ENCODE data around the gene MSI2.
A peak's percentile ranks its signal among the peaks of the same experiment; 100 is the strongest.

Gene MSI2

DNA sequence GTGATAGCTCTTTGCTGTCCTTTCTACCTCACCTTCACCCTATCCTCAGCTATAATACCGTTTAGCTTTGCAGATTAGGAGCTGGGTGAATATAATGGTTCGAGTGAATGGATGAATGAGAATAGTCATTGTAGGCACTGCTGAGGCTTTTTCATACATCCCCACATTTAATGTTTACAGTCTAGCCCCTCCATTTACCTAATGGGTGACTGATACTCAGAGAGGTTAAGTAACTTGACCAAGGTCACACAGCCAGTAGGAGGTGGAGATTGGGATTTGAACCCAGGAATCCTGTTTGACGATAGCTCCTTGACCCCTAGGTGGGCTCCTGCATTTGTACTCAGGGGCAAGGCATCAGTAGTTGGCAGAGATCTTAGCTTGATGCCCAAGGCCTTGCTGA is 293.1 kb downstream of the MSI2 start:
- DNase-seq: no peak

DNA sequence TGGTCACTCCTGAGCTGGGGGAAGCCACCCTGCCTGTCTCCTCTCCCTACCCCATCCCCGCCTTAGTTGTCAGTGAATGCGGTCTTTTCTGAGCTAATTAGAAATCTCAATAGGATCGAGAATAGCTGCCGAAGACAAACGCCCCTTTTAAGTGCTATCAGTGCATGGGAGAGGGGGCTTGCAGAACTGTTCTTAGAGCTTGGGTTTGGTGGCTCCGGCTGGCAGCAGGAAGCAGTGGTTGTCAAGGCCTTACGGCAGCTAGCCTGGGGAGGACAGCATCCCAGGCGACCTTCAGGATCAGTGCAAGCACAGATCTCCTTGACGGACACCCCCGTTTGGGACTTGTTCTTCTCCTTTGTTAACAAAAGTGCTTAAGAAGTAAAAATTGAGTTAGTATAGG is 293.7 kb downstream of the MSI2 start:
- no peak for DNase-seq

DNA sequence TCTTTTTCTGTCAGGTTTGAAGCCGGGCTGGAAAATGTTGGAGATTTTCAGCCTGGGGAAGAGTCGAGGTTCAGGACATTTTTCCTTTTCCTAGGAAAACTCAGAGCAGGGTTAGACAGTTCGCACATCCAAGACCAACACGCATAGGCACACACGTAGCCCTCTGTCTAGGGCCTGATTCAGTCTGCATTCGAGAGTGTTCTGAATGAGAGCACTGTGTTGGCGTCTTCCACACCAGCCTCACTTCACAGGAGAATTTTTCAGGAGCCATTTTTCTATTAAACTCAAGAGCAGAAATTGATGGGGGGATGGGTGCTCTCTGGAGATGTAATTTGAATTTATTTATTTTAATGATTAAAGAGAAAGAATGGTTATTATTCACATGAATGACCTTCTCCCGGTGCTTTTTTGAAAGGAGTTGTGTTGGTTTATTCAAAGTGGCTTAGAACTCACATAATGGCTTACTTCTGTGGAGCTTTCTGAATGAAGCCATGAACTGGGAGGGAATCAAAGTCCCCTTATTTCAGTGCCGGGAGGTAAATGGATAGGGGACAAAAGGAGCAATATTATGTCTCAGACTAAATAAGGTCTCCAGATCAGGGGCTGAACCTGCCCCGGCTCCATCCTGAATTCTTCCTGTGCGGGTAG is 294.5 kb downstream of the MSI2 start:
- no peak for DNase-seq

DNA sequence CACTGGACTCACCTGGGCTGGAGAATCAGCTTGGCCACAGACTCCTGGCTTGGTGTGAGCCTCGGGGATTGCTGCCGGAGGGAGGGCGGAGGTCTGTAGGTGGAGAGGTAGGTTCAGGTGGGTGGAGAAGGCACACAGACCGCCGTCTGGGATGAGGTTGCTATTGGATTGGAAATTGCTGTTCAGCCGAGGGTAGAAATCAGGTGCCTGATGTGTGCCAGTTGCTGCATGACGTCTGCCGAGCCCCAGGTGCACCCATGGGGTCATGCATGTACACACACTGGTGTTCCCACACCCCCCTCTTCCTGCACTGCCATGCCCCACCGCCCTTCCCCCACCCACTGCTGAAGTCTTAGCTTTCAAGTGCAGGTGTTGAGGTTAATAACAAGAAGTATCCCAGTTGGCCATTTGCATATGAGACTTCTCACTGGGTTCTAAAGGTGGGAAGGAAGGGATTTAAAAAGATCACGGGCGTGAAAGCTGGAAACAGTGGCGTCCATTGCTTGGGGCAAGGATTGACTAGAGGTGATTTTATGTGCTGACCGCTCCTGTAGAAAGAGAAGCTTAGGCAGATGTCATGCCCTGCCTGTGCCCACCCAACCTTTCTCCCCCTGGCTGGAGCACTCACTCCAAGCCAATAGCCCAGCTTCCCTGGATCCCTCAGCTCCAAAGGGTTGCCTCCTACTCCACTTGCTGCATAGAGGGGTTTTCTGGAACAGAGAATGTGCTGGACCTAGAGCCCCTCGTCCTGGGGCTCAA is 295.2 kb downstream of the MSI2 start:
- no peak for DNase-seq

GRCh38 chr17:57552114-57552624 is 295.8 kb downstream of the MSI2 start:
- DNase-seq: no peak

GRCh38 chr17:57553526-57553925 is 297.2 kb downstream of the MSI2 start:
- no peak for DNase-seq

DNA sequence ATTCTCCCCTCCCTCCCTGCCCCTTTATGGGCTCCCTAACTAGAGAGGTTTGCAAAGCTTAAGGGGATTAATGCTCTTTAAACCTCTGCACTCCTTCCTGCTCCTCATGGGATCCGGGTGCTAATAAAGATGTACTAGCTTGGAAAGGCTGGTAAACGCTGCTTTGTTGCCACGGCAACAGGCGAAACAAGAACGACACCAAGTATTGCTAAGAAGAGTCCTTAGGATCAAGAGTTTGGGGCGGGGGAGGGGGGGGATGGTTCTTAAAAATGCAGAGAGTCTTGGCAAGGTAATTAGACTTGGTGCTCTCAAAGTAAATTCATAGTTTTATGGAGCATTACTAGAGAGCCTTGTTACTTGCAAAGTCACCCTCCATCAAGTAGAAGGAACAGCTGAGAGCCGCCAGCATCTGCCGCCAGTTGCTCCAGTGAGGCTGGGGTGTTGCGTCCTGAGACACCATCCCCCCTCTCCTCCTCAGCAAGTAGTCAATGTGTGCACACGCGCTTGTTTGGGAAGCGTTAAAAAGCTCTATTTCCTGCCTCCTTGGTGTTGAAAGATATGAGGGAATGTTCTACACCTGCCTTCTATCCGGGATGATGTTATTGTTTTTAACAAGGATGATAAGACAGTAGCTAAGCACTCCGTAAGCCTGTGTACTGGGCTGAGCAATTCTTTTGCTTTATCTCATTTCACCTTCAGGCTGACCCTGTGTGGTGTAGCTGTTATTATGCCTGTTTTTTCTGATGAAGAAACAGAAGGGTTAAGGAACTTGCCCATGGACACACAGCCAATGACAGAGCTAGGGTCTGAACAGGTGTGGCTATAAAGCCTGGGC is 297.9 kb downstream of the MSI2 start:
- DNase-seq: peak in 1 of 2 donors; percentile 15

DNA sequence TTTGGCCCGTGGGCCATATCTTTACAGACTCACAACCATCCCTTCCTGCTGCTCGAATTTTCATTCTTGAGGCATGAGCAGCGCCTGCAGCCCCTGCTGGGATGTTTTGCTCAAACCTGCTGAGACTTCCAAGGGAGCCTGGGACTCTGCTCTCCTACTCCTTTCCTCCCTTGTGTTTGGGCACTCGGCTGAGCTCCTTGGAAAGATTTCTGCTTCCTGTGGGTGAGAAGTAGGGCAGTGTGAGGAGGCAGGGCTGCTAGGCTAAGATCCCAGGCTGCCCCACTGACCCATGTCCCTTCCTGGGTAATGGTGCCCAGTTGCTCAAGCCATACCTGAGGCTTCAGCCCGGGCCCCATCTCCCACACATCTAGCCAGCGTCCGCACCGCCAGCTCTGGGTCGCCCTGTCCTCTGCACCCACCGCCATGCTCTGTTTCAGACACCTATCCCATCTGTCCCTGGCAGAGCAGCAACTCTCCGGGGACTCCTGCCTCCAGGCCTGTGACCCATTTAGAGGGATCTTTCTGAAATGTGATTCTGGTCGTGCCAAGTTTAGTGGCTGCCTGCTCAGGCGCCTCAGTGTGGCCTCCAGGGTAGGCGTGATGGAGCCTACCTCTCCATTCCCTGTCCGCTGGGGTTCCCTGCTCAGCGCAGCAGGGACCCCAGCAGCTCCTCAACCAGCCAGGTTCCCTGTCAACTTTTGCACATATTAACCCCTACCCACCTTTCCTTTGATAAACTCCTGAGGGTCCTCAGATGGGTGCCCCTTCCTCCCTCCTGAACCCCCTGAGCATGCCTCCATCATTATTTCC is 298.7 kb downstream of the MSI2 start:
- no peak for DNase-seq

GRCh38 chr17:57555636-57556175 is 299.4 kb downstream of the MSI2 start:
- DNase-seq: no peak

GRCh38 chr17:57556320-57556719 is 300.0 kb downstream of the MSI2 start:
- DNase-seq: peak in 1 of 2 donors; percentile 34

GRCh38 chr17:57556977-57557376 is 300.7 kb downstream of the MSI2 start:
- DNase-seq: no peak

DNA sequence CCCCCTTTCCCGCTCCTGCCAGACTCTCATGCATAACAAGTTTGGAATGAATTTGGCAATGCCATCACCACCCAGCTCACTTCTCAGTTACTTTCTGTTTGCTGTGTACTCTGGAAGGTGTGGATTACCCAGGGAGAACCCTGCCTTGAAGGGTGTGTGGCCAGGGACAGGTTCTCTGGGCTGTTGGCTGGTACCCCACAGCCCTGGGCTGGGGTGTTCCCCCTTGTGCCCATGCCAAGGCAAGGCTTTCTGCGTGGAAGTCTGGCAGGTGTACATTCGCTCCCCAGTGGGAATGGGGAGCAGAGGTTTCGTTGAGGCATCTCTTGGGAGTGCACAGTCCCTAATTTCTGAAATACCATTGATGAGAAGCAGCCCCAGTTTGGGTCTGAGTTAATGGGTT is 301.1 kb downstream of the MSI2 start:
- no peak for DNase-seq

- DNase-seq: no peak
These were observed 301.7 kb downstream of the MSI2 start for GRCh38 chr17:57557834-57558681.

DNA sequence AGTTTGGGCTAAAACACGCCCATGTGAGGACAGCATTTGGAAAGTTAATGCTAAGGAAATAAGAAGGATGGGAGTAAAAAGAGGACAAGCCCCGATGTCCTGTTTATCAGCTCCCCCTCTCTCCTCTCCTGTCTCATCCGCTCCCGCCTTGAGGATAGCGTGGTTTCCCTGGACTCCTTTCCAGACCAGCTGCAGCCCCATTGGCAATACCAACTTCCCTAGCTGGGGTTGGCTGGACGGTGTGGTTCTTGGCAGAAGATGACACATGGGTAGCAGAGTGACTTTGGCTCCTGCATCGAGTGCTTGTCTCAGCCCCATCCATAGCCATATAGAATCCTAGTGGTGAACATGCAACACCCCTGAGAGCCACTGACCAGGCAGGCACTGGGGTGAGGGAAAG is 302.9 kb downstream of the MSI2 start:
- DNase-seq: no peak

- DNase-seq: no peak
These were observed 303.5 kb downstream of the MSI2 start for GRCh38 chr17:57559634-57560318.

DNA sequence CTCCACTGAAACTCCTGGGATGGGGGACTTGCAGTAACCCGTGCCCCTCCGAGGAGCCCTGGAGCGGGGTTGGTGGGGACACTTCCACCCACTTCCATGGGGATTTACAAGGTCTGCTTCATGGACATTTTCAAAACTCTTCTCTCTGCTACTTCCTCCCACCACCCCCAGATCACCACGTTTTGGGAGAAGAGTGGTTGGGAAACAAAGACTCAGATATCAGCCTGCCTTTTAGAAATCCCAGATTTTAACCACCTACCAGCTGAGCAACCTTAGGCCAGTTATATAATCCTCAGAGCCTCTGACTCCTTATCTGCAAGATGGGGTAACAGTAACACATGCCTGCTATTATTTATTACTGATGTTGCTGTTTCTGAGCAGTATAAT is 304.0 kb downstream of the MSI2 start:
- peak in 1 of 2 donors; percentile 27 for DNase-seq

DNA sequence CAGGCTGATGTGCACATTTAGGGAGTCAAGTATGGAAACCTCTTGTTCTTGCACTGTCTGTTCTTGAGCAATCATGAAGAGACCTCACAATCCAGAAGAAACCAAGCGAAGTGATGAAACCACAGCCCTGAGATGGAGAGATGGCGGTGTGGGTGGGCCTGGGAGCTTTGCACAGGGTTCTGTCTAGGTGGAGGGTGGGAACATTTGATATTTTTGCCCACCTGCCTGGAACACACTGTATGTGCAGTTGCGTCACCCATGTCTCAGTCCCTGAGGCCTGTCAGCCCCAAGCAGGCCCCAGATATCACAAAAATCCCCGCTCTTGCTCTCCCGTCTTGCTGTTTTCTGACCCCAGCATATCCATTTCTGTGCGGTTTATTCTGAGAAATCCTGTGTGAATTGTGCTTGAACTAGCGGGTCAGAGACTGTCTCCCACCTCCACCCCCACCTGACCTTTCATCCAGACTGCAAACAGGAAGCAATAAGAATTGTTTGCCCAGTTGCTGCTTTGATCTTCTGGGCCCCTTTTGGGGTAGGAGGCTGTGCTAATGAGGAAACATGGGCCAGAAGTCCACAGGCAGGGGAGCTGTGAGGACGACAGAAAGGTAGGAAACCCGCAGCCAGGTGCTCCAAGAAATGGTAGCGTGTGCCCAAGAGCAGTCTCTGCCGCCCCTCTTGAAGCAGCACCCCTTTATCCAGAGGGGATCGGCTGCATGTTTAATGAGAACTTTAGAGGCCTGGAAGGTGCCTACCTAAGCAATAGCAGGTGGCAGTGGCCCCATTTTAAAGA is 304.9 kb downstream of the MSI2 start:
- DNase-seq: peak; percentile 21 to 24

GRCh38 chr17:57562184-57562698 is 305.9 kb downstream of the MSI2 start:
- DNase-seq: no peak

DNA sequence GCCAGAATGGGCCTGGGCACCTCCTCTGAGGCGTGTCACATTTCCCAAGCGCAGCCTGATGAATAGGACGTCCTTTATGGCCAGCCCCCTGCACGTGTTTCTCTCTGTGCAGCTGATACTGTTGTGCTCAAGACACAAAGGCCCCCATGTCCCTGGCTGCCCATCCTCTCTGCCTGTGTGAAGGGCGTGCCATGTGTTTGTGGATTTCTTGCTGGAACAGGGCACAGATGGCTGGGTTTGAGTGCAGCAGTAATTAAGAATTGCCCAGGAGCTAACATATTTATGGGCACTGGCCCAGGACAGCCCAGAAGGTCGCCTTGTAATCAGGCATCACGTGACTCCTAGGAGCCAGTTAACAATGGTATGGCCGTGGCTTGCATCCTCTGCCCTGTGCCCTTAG is 307.6 kb downstream of the MSI2 start:
- no peak for DNase-seq

All from inflammatory macrophage (primary cell).